ENCODE data around the gene PPEF2. TPM values are rescaled to one million over a fixed set of nuclear protein-coding genes. Genes with fewer than 3 reads are reported as not detected.

The PPEF2 gene
- total RNA-seq, 1 donor from 2014 or later, result not detected

DNA sequence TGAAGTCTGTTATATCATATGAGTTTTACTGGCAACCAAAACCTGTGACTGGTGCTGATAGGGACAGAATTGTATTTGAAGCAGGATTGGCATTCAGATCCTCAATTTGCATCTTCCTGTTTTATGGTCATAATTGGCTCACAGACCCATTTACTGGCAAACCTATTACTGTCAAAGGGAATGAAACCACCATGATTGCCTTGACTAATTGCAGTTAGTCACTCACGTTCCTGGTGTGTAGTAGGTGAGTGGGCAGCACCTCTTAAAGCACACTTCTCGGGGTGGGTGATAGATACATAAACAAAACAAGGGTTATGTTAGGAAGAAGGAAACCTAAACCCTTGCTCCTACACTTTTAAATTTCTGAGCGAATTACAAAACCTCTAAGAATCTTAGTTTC lies 81.0 kb downstream of the PPEF2 start:
- H3K27me3 ChIP-seq (ENCODE audit: control insufficient read depth in 3 of 3, insufficient read depth in 3 of 3, low read length in 3 of 3), result no peaks in the 10 kb centered on the region
- H3K36me3 ChIP-seq (ENCODE audit: control insufficient read depth in 3 of 3, insufficient read depth in 3 of 3, low read length in 3 of 3), result no peaks in the 10 kb centered on the region
- no peak overlapping the region for H3K4me3 ChIP-seq (ENCODE audit: low read length in 3 of 3)
- H3K9me3 ChIP-seq (ENCODE audit: control insufficient read depth in 3 of 3, low read length in 3 of 3), result no peaks in the 10 kb centered on the region
- H3K4me1 ChIP-seq (ENCODE audit: control insufficient read depth in 3 of 3, insufficient read depth in 3 of 3, low read length in 3 of 3), result no peaks in the 10 kb centered on the region
- no peak overlapping the region for H3K27ac ChIP-seq (ENCODE audit: low read depth, low read length)
- no peak overlapping the region for H3K9ac ChIP-seq (ENCODE audit: low read depth in 1 of 3, low read length in 3 of 3)

- no peaks in the 10 kb centered on the region for H3K27me3 ChIP-seq (ENCODE audit: control insufficient read depth in 3 of 3, insufficient read depth in 3 of 3, low read length in 3 of 3)
- H3K27ac ChIP-seq (ENCODE audit: low read depth, low read length), result no peak overlapping the region
- no peak overlapping the region for H3K9ac ChIP-seq (ENCODE audit: low read depth in 1 of 3, low read length in 3 of 3)
- H3K36me3 ChIP-seq (ENCODE audit: control insufficient read depth in 3 of 3, insufficient read depth in 3 of 3, low read length in 3 of 3), result no peaks in the 10 kb centered on the region
- H3K4me1 ChIP-seq (ENCODE audit: control insufficient read depth in 3 of 3, insufficient read depth in 3 of 3, low read length in 3 of 3), result no peaks in the 10 kb centered on the region
- H3K9me3 ChIP-seq (ENCODE audit: control insufficient read depth in 3 of 3, low read length in 3 of 3), result no peaks in the 10 kb centered on the region
- no peak overlapping the region for H3K4me3 ChIP-seq (ENCODE audit: low read length in 3 of 3)
These were observed 81.6 kb downstream of the PPEF2 start for GRCh38 chr4:75820676-75821075.

DNA sequence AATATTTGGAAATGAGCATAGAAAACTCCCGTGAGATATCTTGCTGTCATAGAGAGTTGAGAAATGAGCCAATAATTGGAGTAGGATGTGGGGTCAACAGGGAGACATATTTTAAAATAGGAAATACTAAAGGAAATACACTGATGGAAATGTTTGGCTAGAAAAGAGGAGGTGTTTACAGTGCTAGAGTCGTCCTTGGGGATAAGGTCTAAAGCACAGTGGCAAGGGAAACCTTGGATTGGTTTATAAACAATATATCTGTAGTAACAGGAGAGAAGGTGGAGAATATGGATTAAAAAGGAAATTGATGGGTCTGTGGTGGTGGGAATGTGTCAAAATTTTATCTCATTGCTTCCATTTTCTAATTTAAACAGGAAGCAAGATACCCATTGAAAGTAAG lies 82.1 kb downstream of the PPEF2 start:
- H3K4me3 ChIP-seq (ENCODE audit: low read length in 3 of 3), result no peak overlapping the region
- no peak overlapping the region for H3K9ac ChIP-seq (ENCODE audit: low read depth in 1 of 3, low read length in 3 of 3)
- no peak overlapping the region for H3K27ac ChIP-seq (ENCODE audit: low read depth, low read length)
- H3K4me1 ChIP-seq (ENCODE audit: control insufficient read depth in 3 of 3, insufficient read depth in 3 of 3, low read length in 3 of 3), result no peaks in the 10 kb centered on the region
- no peaks in the 10 kb centered on the region for H3K27me3 ChIP-seq (ENCODE audit: control insufficient read depth in 3 of 3, insufficient read depth in 3 of 3, low read length in 3 of 3)
- peaks cover 1 to 4% (median 4%) of the 10 kb centered on the region in 3 donors for H3K36me3 ChIP-seq (ENCODE audit: control insufficient read depth in 3 of 3, insufficient read depth in 3 of 3, low read length in 3 of 3)
- no peaks in the 10 kb centered on the region for H3K9me3 ChIP-seq (ENCODE audit: control insufficient read depth in 3 of 3, low read length in 3 of 3)

- H3K27me3 ChIP-seq (ENCODE audit: control insufficient read depth in 3 of 3, insufficient read depth in 3 of 3, low read length in 3 of 3), result no peaks in the 10 kb centered on the region
- no peak overlapping the region for H3K9ac ChIP-seq (ENCODE audit: low read depth in 1 of 3, low read length in 3 of 3)
- H3K9me3 ChIP-seq (ENCODE audit: control insufficient read depth in 3 of 3, low read length in 3 of 3), result no peaks in the 10 kb centered on the region
- peaks cover 12 to 15% (median 15%) of the 10 kb centered on the region in 3 donors for H3K36me3 ChIP-seq (ENCODE audit: control insufficient read depth in 3 of 3, insufficient read depth in 3 of 3, low read length in 3 of 3)
- H3K4me3 ChIP-seq (ENCODE audit: low read length in 3 of 3), result no peak overlapping the region
- H3K27ac ChIP-seq (ENCODE audit: low read depth, low read length), result no peak overlapping the region
- H3K4me1 ChIP-seq (ENCODE audit: control insufficient read depth in 3 of 3, insufficient read depth in 3 of 3, low read length in 3 of 3), result no peaks in the 10 kb centered on the region
These were observed 83.1 kb downstream of the PPEF2 start for GRCh38 chr4:75819121-75819520.

GRCh38 chr4:75817901-75818300 lies 84.4 kb downstream of the PPEF2 start:
- H3K4me3 ChIP-seq (ENCODE audit: low read length in 3 of 3), result no peak overlapping the region
- H3K9ac ChIP-seq (ENCODE audit: low read depth in 1 of 3, low read length in 3 of 3), result no peak overlapping the region
- peaks cover 21 to 23% (median 21%) of the 10 kb centered on the region in 3 donors for H3K36me3 ChIP-seq (ENCODE audit: control insufficient read depth in 3 of 3, insufficient read depth in 3 of 3, low read length in 3 of 3)
- no peaks in the 10 kb centered on the region for H3K27me3 ChIP-seq (ENCODE audit: control insufficient read depth in 3 of 3, insufficient read depth in 3 of 3, low read length in 3 of 3)
- no peaks in the 10 kb centered on the region for H3K9me3 ChIP-seq (ENCODE audit: control insufficient read depth in 3 of 3, low read length in 3 of 3)
- H3K4me1 ChIP-seq (ENCODE audit: control insufficient read depth in 3 of 3, insufficient read depth in 3 of 3, low read length in 3 of 3), result no peaks in the 10 kb centered on the region
- H3K27ac ChIP-seq (ENCODE audit: low read depth, low read length), result no peak overlapping the region

Small RNA genes within 50 kb of the gene (small RNA-seq; reads per million reads assigned to genes)
- not detected for gene RNU2-16P

Other genes starting within 250 kb of the PPEF2 start
- gene G3BP2, start 229.0 kb downstream of the PPEF2 start, total RNA-seq, result 175 TPM
- gene USO1, start 177.9 kb downstream of the PPEF2 start, total RNA-seq, result 135 TPM
- gene NAAA, start 38.6 kb upstream of the PPEF2 start, total RNA-seq, result 13.0 TPM
- 15.7 TPM for gene SDAD1, start 88.5 kb upstream of the PPEF2 start, total RNA-seq
- 0.52 TPM for gene CXCL9, start 105.1 kb upstream of the PPEF2 start, total RNA-seq
- gene CXCL10, start 121.0 kb upstream of the PPEF2 start, total RNA-seq, result 4.7 TPM
- 0.52 TPM for gene CXCL11, start 133.6 kb upstream of the PPEF2 start, total RNA-seq
- gene ART3, start 172.3 kb upstream of the PPEF2 start, total RNA-seq, result 19.3 TPM
- 78.8 TPM for gene NUP54, start 245.9 kb upstream of the PPEF2 start, total RNA-seq

Data from skeletal muscle tissue (tissue), 5 donors.